HG03095 (cell line): ENCODE data around the gene MSANTD1.

Source experiments
- ATAC-seq: cut with Tn5 transposase; IDR thresholded peaks from one replicate; pipeline ENCODE4 v1.9.1; 2021; ENCODE audit warnings: moderate library complexity; ENCODE audit not compliant: unreplicated experiment

The MSANTD1 gene

DNA sequence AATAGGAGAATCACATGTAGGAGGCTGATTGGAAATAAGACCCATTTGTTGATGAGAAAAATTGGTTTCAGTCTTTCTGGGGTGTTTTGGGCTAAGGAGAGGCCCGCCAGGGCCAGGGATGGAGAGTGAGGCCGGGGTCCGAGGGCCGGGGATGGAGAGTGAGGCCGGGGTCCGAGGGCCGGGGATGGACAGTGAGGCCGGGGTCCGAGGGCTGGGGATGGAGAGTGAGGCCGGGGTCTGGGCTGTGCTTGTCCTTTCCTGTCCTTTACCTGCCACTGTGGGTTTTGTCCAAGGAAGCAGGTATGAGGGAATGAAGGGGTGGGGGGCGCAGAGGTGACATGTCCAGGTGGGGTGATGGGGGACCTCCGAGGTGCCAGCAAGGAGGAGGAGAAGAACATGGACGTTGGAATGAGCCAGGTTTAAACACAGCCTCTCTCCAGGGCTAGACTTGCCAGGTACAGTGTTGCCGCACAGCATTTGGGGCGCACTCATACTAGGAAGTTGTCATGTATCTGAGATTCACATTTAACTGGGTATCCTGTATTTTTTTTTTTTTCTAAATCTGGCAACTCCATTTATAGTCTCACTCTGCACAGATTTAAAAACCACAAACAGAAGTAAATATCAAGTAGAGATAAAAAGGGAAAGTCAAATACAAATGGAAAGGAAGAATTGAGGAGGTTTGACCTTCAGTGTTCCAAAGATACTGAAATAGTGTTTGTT is 52.7 kb downstream of the MSANTD1 start:
- no peak for ATAC-seq

DNA sequence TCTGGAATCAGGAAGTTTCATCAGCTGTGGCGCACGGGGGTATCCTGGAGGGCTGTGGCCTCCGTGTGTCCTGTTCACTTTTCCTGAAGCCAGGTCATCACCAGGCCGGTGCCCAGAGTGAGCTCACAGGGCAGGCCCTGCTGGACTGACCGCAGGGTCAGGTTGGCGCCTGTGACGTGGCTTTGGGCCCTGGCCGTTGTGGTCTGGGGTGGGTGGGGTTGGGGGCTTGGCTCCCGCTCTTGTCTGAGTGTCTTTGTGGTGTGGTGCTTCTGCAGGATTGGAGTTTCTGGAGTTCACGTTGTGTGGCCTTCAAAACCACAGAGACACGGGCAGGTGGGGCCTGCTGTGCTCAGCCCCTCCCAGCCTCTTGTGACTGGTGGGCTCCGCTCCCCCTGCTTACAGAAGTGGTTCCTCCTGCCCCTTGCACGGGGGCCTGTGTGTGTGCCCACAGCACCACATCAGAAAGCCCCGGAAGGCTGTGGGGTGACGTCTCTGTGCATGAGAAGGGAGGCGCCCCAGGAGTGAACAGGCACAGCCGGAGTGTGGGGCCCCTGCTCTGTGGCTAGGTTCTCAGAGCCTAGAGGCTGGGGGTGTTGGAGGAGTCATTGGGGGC is 53.3 kb downstream of the MSANTD1 start:
- no peak for ATAC-seq

DNA sequence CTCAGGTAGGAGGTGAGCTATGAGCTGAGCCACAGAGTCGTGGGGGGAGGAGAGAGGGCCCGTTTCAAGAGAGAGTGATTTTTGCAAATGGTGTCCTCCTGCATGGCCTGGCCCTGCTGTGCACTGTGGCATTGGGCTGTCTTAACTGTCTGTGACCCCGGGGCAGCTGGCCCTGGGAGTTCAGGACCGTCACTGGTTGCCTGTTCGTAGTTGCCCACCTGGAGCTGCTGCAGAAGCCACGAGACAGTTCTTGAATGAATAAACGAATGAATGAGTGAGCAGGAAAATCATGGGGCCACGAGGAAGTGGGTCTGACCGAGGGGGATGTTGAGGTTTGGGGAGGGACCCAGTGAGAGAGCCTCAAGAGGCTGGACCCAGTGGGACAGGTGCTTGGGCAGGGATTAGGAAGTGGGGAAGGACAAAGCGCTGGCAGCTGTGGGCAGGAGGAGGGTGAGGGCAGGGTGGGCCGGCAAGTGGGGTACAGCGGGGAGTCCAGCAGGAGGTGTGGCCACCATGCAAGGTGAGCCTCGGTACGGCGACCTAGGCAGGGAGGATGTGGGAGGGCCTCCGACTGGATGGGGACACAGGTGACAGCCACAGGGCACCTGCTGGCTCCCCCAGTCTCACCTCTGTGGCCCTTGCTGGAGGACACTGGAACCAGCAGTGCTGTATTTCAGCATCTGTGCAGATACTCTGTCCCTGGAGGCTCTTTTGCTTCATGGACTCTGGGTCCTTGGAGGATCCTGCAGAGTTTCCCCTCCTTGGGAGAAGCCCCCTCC is 54.0 kb downstream of the MSANTD1 start:
- no peak for ATAC-seq

DNA sequence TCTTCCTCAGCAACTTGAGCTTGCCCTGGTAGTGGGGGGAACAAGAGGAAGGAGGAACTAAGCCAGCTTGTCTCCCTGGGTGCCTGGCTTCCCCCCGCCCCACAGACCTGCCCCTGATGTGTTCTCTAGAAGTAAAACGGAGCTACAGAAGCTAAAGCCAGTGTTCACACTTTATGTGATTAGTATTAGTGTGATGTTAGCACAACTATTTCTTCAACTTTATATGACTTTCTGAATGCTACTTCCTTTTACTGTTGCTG is 54.5 kb downstream of the MSANTD1 start:
- ATAC-seq, result no peak

DNA sequence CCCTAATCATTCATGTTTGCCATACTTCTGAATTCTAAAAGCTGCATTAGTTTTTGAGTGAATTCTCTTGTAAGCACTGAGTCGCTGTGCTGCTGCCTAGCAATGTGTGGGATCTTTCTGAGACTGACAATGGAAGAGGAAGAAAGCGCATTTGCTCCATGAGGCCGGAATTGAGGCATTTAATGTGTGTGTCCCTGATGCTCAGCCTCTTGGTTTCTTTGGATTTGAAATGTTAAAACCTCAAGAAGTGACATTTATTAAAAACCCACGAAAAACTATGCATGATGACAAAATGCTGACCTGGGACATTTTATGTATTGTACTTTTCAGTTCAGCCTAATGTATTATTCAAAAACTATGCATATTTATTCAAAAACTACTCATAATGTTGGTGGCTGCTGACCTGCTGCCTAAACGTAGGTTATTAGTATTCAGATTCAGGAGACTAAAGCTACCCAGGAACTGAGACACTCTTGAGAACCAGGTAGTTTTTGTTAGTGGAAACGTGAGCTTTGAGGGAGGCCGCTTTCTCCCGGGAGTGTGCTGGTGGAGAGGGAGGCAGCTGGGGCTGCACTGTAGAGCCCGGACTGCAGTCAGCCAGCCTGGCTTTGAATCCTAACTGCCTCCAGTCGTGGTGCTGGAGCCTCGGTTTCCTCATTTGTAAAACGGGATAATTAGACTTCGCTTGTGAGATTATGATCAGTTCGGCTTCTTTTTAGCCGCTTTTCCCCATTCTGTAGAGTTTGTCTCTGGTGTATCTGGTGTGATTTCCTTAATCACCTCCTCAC is 55.2 kb downstream of the MSANTD1 start:
- no peak for ATAC-seq

DNA sequence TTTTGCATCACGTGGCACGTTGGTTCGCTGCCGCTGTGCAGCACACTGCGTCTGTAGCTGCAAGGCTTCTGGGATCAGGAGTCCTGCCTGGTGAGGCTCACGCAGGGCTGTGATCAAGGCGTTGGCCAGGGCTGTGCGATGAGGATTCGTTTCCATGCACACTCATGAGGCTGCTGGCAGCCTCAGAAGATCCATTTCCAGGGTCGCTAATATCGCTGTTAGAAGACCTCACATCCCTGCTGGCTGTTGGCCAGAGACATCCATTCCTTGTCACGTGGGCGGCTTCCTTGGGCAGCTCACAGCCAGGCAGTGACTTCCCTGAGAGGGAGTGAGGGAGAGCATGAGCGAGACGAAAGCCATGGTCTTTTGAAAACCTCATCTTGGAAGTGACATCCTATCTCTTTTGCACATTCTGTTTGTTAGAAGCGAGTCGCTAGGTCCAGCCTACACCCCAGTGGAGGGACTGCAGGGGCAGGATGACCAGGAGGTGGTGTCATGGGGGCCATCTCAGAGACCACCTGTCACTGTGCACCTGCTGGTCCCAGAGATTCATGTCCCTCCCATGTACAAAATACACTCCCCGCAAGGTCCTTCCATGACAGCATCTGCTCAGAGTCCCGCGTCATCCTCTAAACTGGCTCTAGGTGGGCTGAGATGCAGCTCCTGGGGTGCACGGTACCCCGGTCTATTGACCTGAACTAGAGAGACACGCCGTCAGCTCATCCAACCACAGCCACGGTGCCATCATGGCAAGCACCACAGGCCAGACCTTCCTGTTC is 56.1 kb downstream of the MSANTD1 start:
- ATAC-seq, result no peak

DNA sequence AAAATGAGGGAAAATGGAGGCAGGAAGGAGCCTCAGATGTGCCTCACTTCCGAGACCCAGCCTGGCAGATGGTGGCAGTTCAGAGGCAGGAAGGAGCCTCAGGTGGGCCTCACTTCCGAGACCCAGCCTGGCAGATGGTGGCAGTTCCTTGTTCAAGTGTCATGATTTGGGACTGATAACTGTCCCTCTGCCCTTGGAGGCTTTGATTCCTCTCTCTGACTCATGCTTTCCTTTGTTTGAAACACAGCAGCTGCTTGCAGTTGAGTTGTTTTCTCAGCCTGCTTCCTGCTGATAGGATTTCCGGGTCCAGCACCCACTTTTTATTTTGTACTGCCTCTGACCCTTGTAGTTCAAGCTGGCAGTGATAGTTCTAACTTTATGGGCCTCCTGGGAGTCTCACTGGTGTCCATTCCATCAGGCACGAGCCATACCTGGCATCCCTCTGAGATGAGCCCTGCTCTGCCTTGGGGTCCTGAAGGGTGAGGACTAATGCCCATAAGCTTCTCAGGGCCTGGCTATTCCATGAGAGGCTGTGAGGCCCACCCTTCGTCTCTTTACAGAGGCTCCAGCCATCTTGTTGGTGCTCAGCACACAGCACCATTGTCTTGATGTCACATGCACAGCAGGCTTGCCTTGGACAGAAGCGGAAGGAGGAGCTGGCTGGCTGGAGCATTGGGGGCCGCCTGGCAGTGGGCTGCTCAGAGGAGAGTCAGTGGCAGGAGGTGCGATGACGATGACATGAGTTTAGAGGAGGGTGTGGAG is 56.8 kb downstream of the MSANTD1 start:
- ATAC-seq, result no peak
